ENCODE results near the gene CHST11. TPM values are rescaled to one million over a fixed set of nuclear protein-coding genes. Genes with fewer than 3 reads are reported as not detected.
A peak's percentile ranks its signal among the peaks of the same experiment; 100 is the strongest.

The CHST11 gene
- total and polyA plus RNA-seq, 9 of the 15 experiments (the other 6 are each of a cell fraction or from before 2014, with no cell fraction given): 2.3 to 38.7 (median 15.0) TPM

- ChIA-PET CTCF (ENCODE audit: low intra/inter-chr PET ratio) (no interaction called here), POLR2A (interaction anchor here (1.0 kb wide), 1 partner anchor 43 kb away, joined by 3 read pairs; no protein-coding TSS in a partner anchor)
- Histone ChIP-seq H3K4me1 (replicated peaks in 1 of 2; ENCODE audit: control insufficient read depth in 2 of 2, insufficient read depth in 2 of 2, low read length in 2 of 2) (peaks cover 0 to 5% of the 10 kb centered on the region in 2 experiments; a peak in 3 of 5 replicates), H3K9me3 (replicated peaks; ENCODE audit: control insufficient read depth, insufficient read depth, low read depth, low read length) (no peaks in the 10 kb centered on the region), H3K36me3 (ENCODE audit: control insufficient read depth, insufficient read depth, low read length) (peaks cover 5% of the 10 kb centered on the region; the same call in 1 of the 3 replicates), H3K79me2 (ENCODE audit: control insufficient read depth, insufficient read depth, low read length) (peaks cover 60% of the 10 kb centered on the region), H3K9ac (ENCODE audit: insufficient read depth in 1 of 2, low read depth in 2 of 2, low read length in 2 of 2) (peak overlapping the region in 1 of 2 experiments; percentile 39; a peak in 1 of 4 replicates), H2AFZ (ENCODE audit: low read depth, low read length) (no peak overlapping the region), H3K27ac (ENCODE audit: extremely low read depth, low read depth, low read length) (no peak overlapping the region), H3K9me1 (ENCODE audit: control insufficient read depth, insufficient read depth, low read length) (no peaks in the 10 kb centered on the region), H3K4me3 (no peak overlapping the region), H3K4me2 (ENCODE audit: insufficient read depth, low read length) (no peak overlapping the region), H4K20me1 (replicated peaks; ENCODE audit: control insufficient read depth, insufficient read depth, low read length) (0 out of 2 replicates have a peak, but pooled peaks cover 8% of the 10 kb centered on the region), H3K27me3 (ENCODE audit: control insufficient read depth in 2 of 2, insufficient read depth in 2 of 2, low read length in 2 of 2) (no peaks in the 10 kb centered on the region)
- no peak for ATAC-seq
- 32% methylated on average over 3 of the region's 3 CpGs for WGBS (ENCODE audit: insufficient coverage, low coverage, missing lambda C conversion rate)
- in situ Hi-C loops (cut with MboI): no loop called here
- DNase-seq (ENCODE audit: extremely low read depth in 1 of 4, low spot score in 3 of 4): no peak
- intact Hi-C loops (cut with micrococcal nuclease): no loop called here
- no peak for FAIRE-seq
- no TSS peak for BruUV-seq (replicated peaks)
- TF ChIP-seq CHD7 (IDR thresholded peaks at IDR 0.05; ENCODE audit: low read depth, low read length) (no peak), ERF (CRISPR knock-in tag; IDR thresholded peaks at IDR 0.05) (no peak), FOXJ2 (tag; IDR thresholded peaks at IDR 0.05) (no peak), CHAMP1 (IDR thresholded peaks at IDR 0.05) (no peak), SUPT5H (IDR thresholded peaks at IDR 0.05) (no peak), ZNF431 (CRISPR knock-in tag; IDR thresholded peaks at IDR 0.05) (no peak)
Measured at GRCh38 chr12:104501660-104502059, 44.9 kb downstream of the CHST11 start.
